ENCODE data around the gene BPHL.
"Not testable (repeated sequence)": the region's sequence is repeated elsewhere in the genome, so short reads cannot be mapped to it uniquely, and the experiment has no call there.

BPHL gene

GRCh38 chr6:3165631-3166534, 47.4 kb downstream of the BPHL start:
- no peak for TF ChIP-seq CTCF (IDR thresholded peaks at IDR 0.05; ENCODE audit: low read depth, low read length, missing control alignments)
- DNase-seq (ENCODE audit: low read depth) = no peak
- in situ Hi-C loops (cut with HindIII; ENCODE audit: low sequenced_read_pairs) = no loop called here
- no peak overlapping the region for H3K4me3 ChIP-seq (ENCODE audit: low read depth, low read length)

GRCh38 chr6:3166535-3167225, 48.2 kb downstream of the BPHL start:
- H3K4me3 ChIP-seq (ENCODE audit: low read depth, low read length); DNase-seq (ENCODE audit: low read depth); in situ Hi-C loops (cut with HindIII; ENCODE audit: low sequenced_read_pairs): not testable (repeated sequence)

- DNase-seq (ENCODE audit: low read depth); H3K4me3 ChIP-seq (ENCODE audit: low read depth, low read length); in situ Hi-C loops (cut with HindIII; ENCODE audit: low sequenced_read_pairs): not testable (repeated sequence)
Measured at GRCh38 chr6:3168046-3168445, 49.5 kb downstream of the BPHL start.

GRCh38 chr6:3170676-3171075, 52.2 kb downstream of the BPHL start:
- in situ Hi-C loops (cut with HindIII; ENCODE audit: low sequenced_read_pairs); H3K4me3 ChIP-seq (ENCODE audit: low read depth, low read length); DNase-seq (ENCODE audit: low read depth): not testable (repeated sequence)

- DNase-seq (ENCODE audit: low read depth); in situ Hi-C loops (cut with HindIII; ENCODE audit: low sequenced_read_pairs); H3K4me3 ChIP-seq (ENCODE audit: low read depth, low read length): not testable (repeated sequence)
Measured at GRCh38 chr6:3171313-3172175, 53.0 kb downstream of the BPHL start.

- H3K4me3 ChIP-seq (ENCODE audit: low read depth, low read length); in situ Hi-C loops (cut with HindIII; ENCODE audit: low sequenced_read_pairs); DNase-seq (ENCODE audit: low read depth): not testable (repeated sequence)
Measured at GRCh38 chr6:3172789-3173188, 54.3 kb downstream of the BPHL start.

- DNase-seq (ENCODE audit: low read depth); H3K4me3 ChIP-seq (ENCODE audit: low read depth, low read length); in situ Hi-C loops (cut with HindIII; ENCODE audit: low sequenced_read_pairs): not testable (repeated sequence)
Measured at GRCh38 chr6:3173636-3174089, 55.2 kb downstream of the BPHL start.

GRCh38 chr6:3175715-3176402, 57.3 kb downstream of the BPHL start:
- TF ChIP-seq CTCF (IDR thresholded peaks at IDR 0.05; ENCODE audit: low read depth, low read length, missing control alignments) = no peak
- H3K4me3 ChIP-seq (ENCODE audit: low read depth, low read length) = no peak overlapping the region
- DNase-seq (ENCODE audit: low read depth) = no peak
- in situ Hi-C loops (cut with HindIII; ENCODE audit: low sequenced_read_pairs) = no loop called here

- peak; percentile 70 for DNase-seq (ENCODE audit: low read depth)
- in situ Hi-C loops (cut with HindIII; ENCODE audit: low sequenced_read_pairs) = no loop called here
- no peak overlapping the region for H3K4me3 ChIP-seq (ENCODE audit: low read depth, low read length)
- no peak for TF ChIP-seq CTCF (IDR thresholded peaks at IDR 0.05; ENCODE audit: low read depth, low read length, missing control alignments)
Measured at GRCh38 chr6:3176562-3177355, 58.2 kb downstream of the BPHL start.

- DNase-seq (ENCODE audit: low read depth); H3K4me3 ChIP-seq (ENCODE audit: low read depth, low read length); in situ Hi-C loops (cut with HindIII; ENCODE audit: low sequenced_read_pairs): not testable (repeated sequence)
Measured at GRCh38 chr6:3178666-3179065, 60.2 kb downstream of the BPHL start.

- peak overlapping the region; percentile 24 for H3K4me3 ChIP-seq (ENCODE audit: low read depth, low read length)
- in situ Hi-C loops (cut with HindIII; ENCODE audit: low sequenced_read_pairs); DNase-seq (ENCODE audit: low read depth): not testable (repeated sequence)
Measured at GRCh38 chr6:3179945-3180344, 61.4 kb downstream of the BPHL start.
